Keratinocyte (primary cell): Measurements from ENCODE around the gene PARD3. TPM values are rescaled to one million over a fixed set of nuclear protein-coding genes. Genes with fewer than 3 reads are reported as not detected.
A peak's percentile ranks its signal among the peaks of the same experiment; 100 is the strongest.
"Not testable (repeated sequence)": the region's sequence is repeated elsewhere in the genome, so short reads cannot be mapped to it uniquely, and the experiment has no call there.

Source experiments
- DNase-seq: peaks from one replicate; pipeline ENCODE4 v3.0.0-alpha.2; 2011; ENCODE audit warnings: low read depth, missing footprints, low spot score
- FAIRE-seq: peaks from 2 replicates; lab custom pipeline; 2011; peaks lifted over from hg19 to GRCh38; lab: Jason Lieb, UNC
- H2AFZ ChIP-seq: 2 replicates; pipeline ENCODE4 v1.6.0; 2012; ENCODE audit warnings: low read length, control low read depth, inconsistent platforms; ENCODE audit not compliant: control insufficient read depth
- H3K27ac ChIP-seq: 2 replicates; pipeline ENCODE4 v1.5.1; 2011; ENCODE audit warnings: low read length; ENCODE audit not compliant: control insufficient read depth, insufficient read depth
- H3K27me3 ChIP-seq: 3 replicates; pipeline ENCODE4 v1.6.0; 2011; ENCODE audit warnings: low read length; ENCODE audit not compliant: control insufficient read depth, insufficient read depth; ENCODE audit errors: extremely low read depth
- H3K36me3 ChIP-seq, 2 experiments: 2 replicates in 1 of 2; 3 replicates in 1 of 2; pipeline ENCODE4 v1.5.1; 2011; ENCODE audit warnings: low read length in 2 of 2, mild to moderate bottlenecking in 1 of 2; ENCODE audit not compliant: control insufficient read depth in 2 of 2, insufficient read depth in 2 of 2; ENCODE audit errors: extremely low read depth in 1 of 2
- H3K4me1 ChIP-seq: 3 replicates; pipeline ENCODE4 v1.5.1; 2011; ENCODE audit warnings: low read length; ENCODE audit not compliant: control insufficient read depth, insufficient read depth; ENCODE audit errors: extremely low read depth
- H3K4me2 ChIP-seq: 3 replicates; pipeline ENCODE4 v1.6.0; 2011; ENCODE audit warnings: low read depth, low read length; ENCODE audit not compliant: control insufficient read depth, insufficient read depth; ENCODE audit errors: extremely low read depth
- H3K4me3 ChIP-seq, 3 experiments: fragments of 200-600 bp in 1 of 3; sonication (generic) in 1 of 3; 2 replicates in 2 of 3; 3 replicates in 1 of 3; pipeline ENCODE4 v1.5.1; 2011 to 2016; ENCODE audit warnings: low read length in 3 of 3, mild to moderate bottlenecking in 3 of 3, control low read depth in 2 of 3, inconsistent platforms in 1 of 3, low read depth in 1 of 3, mixed read lengths in 1 of 3, mixed run types in 1 of 3, moderate library complexity in 1 of 3; ENCODE audit not compliant: control insufficient read depth in 2 of 3, insufficient read depth in 2 of 3; ENCODE audit errors: extremely low read depth in 1 of 3
- H3K79me2 ChIP-seq: 2 replicates; pipeline ENCODE4 v1.6.0; 2012; ENCODE audit warnings: low read length; ENCODE audit not compliant: control insufficient read depth, insufficient read depth
- H3K9ac ChIP-seq: 3 replicates; pipeline ENCODE4 v1.6.0; 2011; ENCODE audit warnings: low read length; ENCODE audit not compliant: control insufficient read depth, insufficient read depth; ENCODE audit errors: extremely low read depth
- H3K9me1 ChIP-seq: 3 replicates; pipeline ENCODE4 v1.6.0; 2011; ENCODE audit warnings: low read length; ENCODE audit not compliant: control insufficient read depth, insufficient read depth; ENCODE audit errors: extremely low read depth
- H3K9me3 ChIP-seq: 2 replicates; pipeline ENCODE4 v1.5.1; 2012; ENCODE audit warnings: low read depth, low read length; ENCODE audit not compliant: control insufficient read depth
- H4K20me1 ChIP-seq: 3 replicates; pipeline ENCODE4 v1.6.0; 2011; ENCODE audit warnings: low read length; ENCODE audit not compliant: control insufficient read depth, insufficient read depth; ENCODE audit errors: extremely low read depth
- EZH2 ChIP-seq: IDR thresholded peaks from one replicate; pipeline ENCODE4 v1.6.1; 2012; ENCODE audit warnings: inconsistent platforms, mild to moderate bottlenecking, low read length, moderate library complexity
- dilution Hi-C: fragments of 300-500 bp; cut with MboI; formaldehyde crosslinking; loops from one replicate; pipeline ENCODE4 v1.7.0; 2020; ENCODE audit warnings: low sequenced_read_pairs; ENCODE audit not compliant: extremely low pct_ligation_motif_present
- polyA plus RNA-seq, 5 experiments: library from polyadenylated mRNA; depleted of rRNA in 3 of 5; stranded (reverse) in 3 of 5; stranded (forward) in 1 of 5; unstranded in 1 of 5; fragments of >200 nt; gene quantifications; 1 replicate in 1 of 5; 2 replicates in 3 of 5; 3 replicates in 1 of 5; pipeline versions ENCODE4 v1.2.1 to v1.2.3, GENCODE V29; 2011 to 2012; ENCODE audit warnings: missing spikeins in 2 of 5, low read depth in 1 of 5, low replicate concordance in 1 of 5
- TF ChIP-seq, protein P1 (sequence below), 3 experiments: IDR thresholded peaks in 1 of 3; conservative IDR thresholded peaks in 1 of 3; optimal IDR thresholded peaks in 1 of 3; 2 replicates in 2 of 3; 3 replicates in 1 of 3; pipeline versions ENCODE3 to v1.5.1; 2011; ENCODE audit warnings: low read length in 3 of 3, mild to moderate bottlenecking in 3 of 3, moderate library complexity in 2 of 3, control low read depth in 1 of 3, inconsistent platforms in 1 of 3; ENCODE audit not compliant: insufficient read depth in 2 of 3; ENCODE audit errors: extremely low read depth in 1 of 3

The PARD3 gene
- polyA plus RNA-seq, 1 donor (not counting 4 experiments of a cell fraction or from before 2014, with no cell fraction given): 46.4 TPM

GRCh38 chr10:34758447-34758996 lies 56.6 kb downstream of the PARD3 start:
- Histone ChIP-seq H4K20me1 (no peaks in the 10 kb centered on the region), H3K9me1 (no peaks in the 10 kb centered on the region), H3K36me3 (no peaks in the 10 kb centered on the region), H3K4me3 (peak overlapping the region in 2 of 3 experiments; percentile 18 to 22), H3K27me3 (no peaks in the 10 kb centered on the region), H3K9me3 (no peaks in the 10 kb centered on the region), H2AFZ (no peak overlapping the region), H3K4me1 (peaks cover 50% of the 10 kb centered on the region), H3K9ac (peak overlapping the region; percentile 49), H3K79me2 (peaks cover 53% of the 10 kb centered on the region), H3K4me2 (peak overlapping the region; percentile 55), H3K27ac (peak overlapping the region; percentile 84)
- TF ChIP-seq, protein P1, sequence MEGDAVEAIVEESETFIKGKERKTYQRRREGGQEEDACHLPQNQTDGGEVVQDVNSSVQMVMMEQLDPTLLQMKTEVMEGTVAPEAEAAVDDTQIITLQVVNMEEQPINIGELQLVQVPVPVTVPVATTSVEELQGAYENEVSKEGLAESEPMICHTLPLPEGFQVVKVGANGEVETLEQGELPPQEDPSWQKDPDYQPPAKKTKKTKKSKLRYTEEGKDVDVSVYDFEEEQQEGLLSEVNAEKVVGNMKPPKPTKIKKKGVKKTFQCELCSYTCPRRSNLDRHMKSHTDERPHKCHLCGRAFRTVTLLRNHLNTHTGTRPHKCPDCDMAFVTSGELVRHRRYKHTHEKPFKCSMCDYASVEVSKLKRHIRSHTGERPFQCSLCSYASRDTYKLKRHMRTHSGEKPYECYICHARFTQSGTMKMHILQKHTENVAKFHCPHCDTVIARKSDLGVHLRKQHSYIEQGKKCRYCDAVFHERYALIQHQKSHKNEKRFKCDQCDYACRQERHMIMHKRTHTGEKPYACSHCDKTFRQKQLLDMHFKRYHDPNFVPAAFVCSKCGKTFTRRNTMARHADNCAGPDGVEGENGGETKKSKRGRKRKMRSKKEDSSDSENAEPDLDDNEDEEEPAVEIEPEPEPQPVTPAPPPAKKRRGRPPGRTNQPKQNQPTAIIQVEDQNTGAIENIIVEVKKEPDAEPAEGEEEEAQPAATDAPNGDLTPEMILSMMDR (optimal IDR thresholded peaks at IDR 0.05 in 1 of 3, IDR thresholded peaks at IDR 0.05 in 1 of 3, conservative IDR thresholded peaks at IDR 0.05 in 1 of 3; ENCODE audit: extremely low read depth in 1 of 3, insufficient read depth in 2 of 3, low read length in 3 of 3): no peak
- no peak for TF ChIP-seq EZH2
- dilution Hi-C loops: no loop called here
- FAIRE-seq (peak; percentile 90), DNase-seq (peak; percentile 97)

DNA sequence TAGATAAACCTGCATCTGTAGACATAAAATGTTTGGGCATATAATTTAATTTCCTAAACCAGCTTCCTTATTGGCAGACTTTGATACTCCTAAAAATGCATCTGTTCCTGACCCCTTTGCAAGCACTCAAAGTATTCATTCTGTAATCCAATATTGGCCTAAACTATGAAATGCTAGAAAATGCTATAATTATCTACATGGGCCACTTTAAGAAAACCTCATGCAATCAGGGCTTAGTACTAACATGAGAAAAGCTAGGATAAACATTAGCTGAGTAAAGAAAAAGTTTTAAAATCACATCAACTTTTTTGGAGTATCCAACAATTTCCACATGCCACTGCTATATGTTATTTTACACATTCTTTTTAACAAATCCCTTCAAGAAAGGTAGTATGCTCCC lies 57.2 kb downstream of the PARD3 start:
- no peak overlapping the region for H3K9ac ChIP-seq
- no peaks in the 10 kb centered on the region for H3K9me1 ChIP-seq
- no peaks in the 10 kb centered on the region for H3K9me3 ChIP-seq
- H2AFZ ChIP-seq: no peak overlapping the region
- H3K4me3 ChIP-seq: no peak overlapping the region
- H4K20me1 ChIP-seq: no peaks in the 10 kb centered on the region
- no peaks in the 10 kb centered on the region for H3K27me3 ChIP-seq
- FAIRE-seq (no peak), DNase-seq (no peak)
- H3K27ac ChIP-seq: peak overlapping the region; percentile 84
- H3K4me2 ChIP-seq: peak overlapping the region; percentile 55
- H3K79me2 ChIP-seq: peaks cover 52% of the 10 kb centered on the region
- H3K4me1 ChIP-seq: peaks cover 50% of the 10 kb centered on the region
- H3K36me3 ChIP-seq: no peaks in the 10 kb centered on the region
- dilution Hi-C loops: no loop called here
- TF ChIP-seq, protein P1 (optimal IDR thresholded peaks at IDR 0.05 in 1 of 3, IDR thresholded peaks at IDR 0.05 in 1 of 3, conservative IDR thresholded peaks at IDR 0.05 in 1 of 3; ENCODE audit: extremely low read depth in 1 of 3, insufficient read depth in 2 of 3, low read length in 3 of 3): no peak

DNA sequence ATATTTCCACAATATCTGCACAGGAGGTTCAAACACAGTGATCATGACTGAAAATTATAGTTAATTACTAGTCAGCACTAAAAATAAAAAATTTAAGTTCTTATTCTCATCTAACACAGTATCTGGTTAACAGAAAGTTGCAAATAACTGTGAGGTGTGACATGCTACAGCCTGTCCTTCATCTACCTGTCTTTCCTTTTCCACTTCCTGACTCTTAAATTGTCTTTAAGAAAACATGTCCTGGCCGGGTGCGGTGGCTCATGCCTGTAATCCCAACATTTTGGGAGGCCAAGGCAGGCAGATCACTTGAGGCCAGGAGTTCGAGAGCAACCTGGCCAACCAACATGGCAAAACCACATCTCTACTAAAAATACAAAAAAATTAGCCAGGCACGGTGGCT lies 57.9 kb downstream of the PARD3 start:
- H3K9ac ChIP-seq, H3K27me3 ChIP-seq, H3K4me3 ChIP-seq, H3K9me3 ChIP-seq, H2AFZ ChIP-seq, H3K9me1 ChIP-seq, FAIRE-seq, H4K20me1 ChIP-seq, H3K36me3 ChIP-seq, dilution Hi-C loops: not testable (repeated sequence)
- peaks cover 49% of the 10 kb centered on the region for H3K79me2 ChIP-seq
- peak; percentile 57 for DNase-seq
- H3K4me1 ChIP-seq: peaks cover 50% of the 10 kb centered on the region
- peak overlapping the region; percentile 55 for H3K4me2 ChIP-seq
- H3K27ac ChIP-seq: peak overlapping the region; percentile 1
